Activated T-cell treated with anti-CD3 and anti-CD28 coated beads for 1 hour (primary cell): Measurements from ENCODE around the gene ST6GAL1.
"Not testable (repeated sequence)": the region's sequence is repeated elsewhere in the genome, so short reads cannot be mapped to it uniquely, and the experiment has no call there.

Experiments used
- DNase-seq: peaks from one replicate; pipeline ENCODE4 v3.0.0-alpha.2; 2020; ENCODE audit warnings: low read depth

ST6GAL1 gene

GRCh38 chr3:186994000-186994955 lies 64.0 kb downstream of the ST6GAL1 start:
- no peak for DNase-seq

DNA sequence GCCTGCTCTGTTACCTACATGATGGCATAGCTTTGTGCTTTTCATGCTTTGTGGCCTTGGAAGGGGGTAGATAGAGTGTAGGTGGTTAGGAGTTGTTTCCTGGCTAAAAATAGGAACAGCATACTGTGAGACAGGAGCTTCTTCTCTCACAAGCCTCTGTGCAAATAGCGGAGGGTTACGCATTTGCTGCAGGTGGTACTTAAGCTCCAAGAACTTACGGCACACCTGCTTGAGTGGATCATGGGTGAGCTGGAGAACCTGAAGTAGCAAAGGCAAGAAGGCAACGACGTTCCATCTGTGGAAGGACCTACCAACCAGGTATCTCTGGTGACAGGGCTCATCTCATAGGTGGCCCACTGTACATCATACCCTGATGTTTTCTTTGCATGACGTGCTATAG lies 66.0 kb downstream of the ST6GAL1 start:
- no peak for DNase-seq

DNA sequence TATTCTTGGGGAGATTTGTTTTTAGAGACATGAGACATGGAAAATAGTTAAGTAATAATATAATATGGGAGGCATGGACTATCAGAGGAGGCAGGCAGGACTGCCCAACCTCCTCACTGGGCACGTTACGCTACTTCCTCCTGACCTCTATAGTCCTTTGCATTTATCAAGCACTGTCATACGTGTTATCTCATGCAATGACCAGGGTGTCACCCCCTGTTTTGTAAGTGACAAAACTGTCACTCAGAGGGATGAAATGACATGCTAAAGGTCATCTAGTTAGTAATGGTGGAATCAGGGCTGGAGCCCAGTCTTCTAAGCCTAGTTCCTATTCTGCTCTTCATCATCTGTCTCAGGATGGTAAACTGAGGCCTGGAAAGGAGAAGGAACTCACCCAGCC lies 66.7 kb downstream of the ST6GAL1 start:
- no peak for DNase-seq

- DNase-seq = no peak
These were observed 67.2 kb downstream of the ST6GAL1 start for GRCh38 chr3:186997473-186997939.

DNA sequence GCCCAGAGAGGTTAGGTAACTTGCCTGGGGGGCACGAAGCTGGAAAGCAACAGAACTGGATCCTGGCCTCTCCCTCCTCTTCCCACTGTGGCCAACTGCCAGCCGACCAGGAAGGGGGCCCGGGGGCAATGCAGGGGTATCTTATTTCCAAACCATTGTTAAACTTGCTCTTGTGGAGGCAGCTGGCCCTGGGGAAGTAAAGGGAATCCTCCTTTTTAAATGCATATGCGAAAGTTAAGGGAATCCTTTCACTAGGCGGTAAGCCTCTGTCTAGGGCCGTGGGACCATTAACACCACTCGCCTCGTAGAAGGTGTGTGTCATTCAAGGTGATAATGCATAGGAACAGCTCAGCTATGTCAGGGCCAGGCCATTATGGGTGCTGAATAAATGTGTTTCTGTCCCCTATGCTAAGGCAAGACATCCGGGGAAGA lies 68.6 kb downstream of the ST6GAL1 start:
- DNase-seq = no peak

GRCh38 chr3:187000711-187001151 lies 70.4 kb downstream of the ST6GAL1 start:
- DNase-seq = no peak

DNA sequence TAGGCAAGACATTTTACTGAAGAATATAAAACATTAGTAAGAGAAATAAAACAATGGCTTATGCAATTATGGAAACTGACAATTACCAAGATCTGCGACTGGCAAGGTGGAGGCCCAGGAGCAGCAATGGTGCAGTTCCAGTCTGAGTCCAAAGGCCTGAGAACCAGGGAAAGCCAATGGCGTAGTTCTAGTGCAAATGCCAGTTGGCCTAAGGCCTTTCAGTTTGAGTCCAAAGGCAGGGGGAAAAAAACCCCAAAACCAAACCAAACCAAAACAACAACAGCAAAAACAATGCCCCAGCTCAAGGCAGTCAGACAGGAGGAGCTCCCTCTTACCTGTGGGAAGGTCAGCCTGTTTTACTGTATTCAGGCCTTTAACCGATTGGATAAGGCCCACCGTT lies 72.6 kb downstream of the ST6GAL1 start:
- no peak for DNase-seq

DNA sequence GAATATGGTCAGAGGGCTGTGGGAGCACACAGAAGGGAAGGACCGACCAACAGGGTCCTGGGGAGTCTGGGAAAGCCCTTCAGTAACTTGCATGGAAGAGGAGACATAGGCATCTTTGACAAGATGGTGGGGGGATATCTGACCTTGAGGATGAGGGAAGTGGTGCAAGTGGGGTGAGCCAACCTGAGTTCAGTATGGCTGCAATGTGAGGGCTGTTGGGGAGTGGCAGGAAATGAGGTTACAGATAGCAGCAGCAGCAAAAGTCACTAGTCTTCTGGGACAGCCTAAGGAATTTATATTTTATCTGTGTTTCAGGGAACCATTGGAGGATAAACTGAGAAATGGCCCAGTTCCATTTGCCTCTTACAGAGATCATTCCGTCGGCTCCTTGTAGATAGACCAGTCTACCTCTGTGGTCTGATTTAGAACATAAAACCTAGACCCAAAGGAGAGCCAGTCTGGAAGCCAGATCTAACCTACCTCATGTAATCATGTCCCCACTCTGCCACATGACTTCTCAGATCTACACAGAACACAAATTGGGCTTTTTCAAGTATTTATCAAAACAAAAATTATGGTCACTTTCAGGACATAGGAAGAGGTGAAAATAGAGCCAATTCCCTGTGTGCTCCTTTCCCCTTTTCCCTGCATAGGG lies 75.6 kb downstream of the ST6GAL1 start:
- DNase-seq = no peak

DNA sequence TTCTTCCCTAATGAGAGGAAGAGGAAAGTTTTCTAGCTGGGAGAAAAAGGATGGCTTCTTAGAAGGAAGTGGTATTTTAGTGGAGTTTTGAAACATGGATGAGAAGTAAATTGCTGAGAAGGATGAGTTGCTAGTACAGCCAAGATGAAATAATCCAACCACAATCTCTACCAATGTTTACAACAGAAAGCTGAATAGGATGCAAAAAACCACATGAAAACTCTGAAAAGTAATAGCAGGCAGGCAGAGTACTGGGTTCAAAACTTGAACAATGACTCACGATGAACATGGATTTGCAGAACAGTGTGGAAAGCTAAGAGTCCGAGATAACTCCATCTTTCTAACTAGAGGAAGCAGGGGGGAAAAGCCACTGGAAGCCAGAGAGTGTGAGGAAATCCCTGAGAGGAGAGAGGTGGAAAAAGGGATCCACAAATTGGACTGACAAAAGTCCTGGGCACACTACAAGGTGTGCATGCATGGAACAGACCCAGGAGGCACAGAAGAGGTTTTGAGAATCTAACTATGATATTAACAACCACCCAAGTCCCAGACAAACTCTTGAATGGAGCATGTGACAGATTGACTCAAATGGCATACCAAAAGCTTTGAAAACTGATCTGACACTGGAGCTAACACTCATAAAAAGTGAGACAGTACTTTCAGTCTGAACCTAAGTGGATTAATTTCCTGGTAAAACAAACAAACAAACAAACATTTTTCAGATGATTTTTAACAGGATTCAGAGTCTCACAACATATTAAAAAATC lies 76.7 kb downstream of the ST6GAL1 start:
- no peak for DNase-seq

- not testable (repeated sequence) for DNase-seq
These were observed 80.1 kb downstream of the ST6GAL1 start for GRCh38 chr3:187010382-187010781.

- DNase-seq = no peak
These were observed 81.6 kb downstream of the ST6GAL1 start for GRCh38 chr3:187011915-187012314.

DNA sequence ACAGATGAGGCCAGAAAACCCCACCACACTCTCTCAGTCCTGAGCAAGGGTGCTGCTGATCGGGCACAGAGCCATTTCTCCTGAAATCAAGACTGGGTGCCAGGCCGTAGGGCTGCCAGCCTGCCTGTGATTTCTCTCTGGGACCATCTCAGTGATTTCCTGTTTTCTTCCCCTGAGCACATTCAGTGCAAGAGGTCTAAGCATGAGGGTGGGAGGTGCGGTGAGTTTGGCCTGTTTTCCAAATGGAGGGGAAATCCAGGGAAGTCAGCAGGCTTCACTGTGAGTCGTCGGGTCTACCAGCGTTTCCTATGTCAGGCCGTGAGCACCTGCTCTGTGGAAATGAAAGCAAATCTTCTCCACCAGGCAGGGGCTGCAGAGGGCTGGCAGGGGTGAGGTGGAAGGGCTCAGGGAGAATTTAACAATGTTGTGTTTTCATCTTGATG lies 82.3 kb downstream of the ST6GAL1 start:
- peak; percentile 33 for DNase-seq

DNA sequence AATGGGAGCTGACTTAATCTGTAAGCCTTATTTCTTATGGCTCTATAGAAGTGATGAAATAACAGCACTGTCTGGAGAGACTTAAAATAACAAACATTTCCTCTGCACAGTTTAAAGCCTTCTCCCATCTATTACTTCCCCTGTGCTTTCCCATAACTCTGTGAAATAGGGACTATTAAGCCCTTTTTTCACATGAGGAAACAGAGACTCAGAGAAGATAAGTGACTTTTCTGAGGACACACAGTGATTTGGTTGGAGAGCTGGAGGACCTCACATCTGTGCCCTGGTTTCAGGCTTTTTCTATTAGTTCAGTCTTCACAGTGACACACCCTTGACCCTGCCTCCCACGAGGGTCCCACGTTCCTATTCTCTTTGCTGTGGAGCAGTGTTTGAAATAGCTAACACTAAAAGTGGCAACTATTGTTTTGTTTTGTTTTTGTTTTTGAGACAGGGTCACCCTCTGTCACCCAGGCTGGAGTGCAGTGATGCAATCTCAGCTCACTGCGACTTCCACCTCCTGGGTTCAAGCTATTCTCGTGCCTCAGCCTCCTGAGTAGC lies 82.9 kb downstream of the ST6GAL1 start:
- DNase-seq = no peak

GRCh38 chr3:187014417-187014864 lies 84.1 kb downstream of the ST6GAL1 start:
- no peak for DNase-seq

DNA sequence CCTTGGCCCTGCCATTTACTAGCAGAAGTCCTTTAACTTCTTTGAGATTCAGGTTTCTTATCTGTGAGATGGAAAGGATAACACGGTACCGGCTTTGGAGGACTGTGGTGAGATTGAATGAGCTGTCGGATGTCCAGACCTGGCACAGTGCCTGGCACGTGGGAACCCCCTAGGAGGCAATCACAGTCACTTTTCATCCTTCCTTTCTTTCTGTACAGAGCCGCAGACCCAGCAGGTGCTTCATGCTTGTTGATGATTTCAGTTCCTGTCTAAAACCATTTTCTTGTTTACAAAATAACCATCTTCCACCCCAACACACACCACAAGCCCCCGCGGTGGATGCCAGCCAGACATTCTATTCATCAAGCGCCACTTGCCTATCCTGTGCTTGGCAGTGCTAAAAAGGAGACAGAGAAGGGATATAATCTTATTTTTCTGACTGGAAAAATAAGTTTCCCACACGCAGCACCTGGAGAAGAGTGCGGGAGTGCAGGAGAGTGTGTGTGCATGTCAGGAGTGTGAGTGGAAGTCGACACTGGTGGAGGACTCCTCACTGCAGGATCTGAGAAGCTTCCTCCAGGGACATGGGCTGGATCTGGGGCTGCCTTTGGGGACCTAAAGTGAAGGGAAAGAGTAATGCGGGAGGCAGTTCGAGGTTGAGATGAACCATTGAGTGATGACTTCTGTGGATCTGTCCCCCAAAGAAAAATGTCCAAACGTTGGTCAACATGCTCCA lies 85.7 kb downstream of the ST6GAL1 start:
- no peak for DNase-seq

GRCh38 chr3:187016639-187017345 lies 86.5 kb downstream of the ST6GAL1 start:
- DNase-seq = no peak

GRCh38 chr3:187017511-187018230 lies 87.3 kb downstream of the ST6GAL1 start:
- DNase-seq = no peak

- no peak for DNase-seq
These were observed 89.3 kb downstream of the ST6GAL1 start for GRCh38 chr3:187019542-187020072.

DNA sequence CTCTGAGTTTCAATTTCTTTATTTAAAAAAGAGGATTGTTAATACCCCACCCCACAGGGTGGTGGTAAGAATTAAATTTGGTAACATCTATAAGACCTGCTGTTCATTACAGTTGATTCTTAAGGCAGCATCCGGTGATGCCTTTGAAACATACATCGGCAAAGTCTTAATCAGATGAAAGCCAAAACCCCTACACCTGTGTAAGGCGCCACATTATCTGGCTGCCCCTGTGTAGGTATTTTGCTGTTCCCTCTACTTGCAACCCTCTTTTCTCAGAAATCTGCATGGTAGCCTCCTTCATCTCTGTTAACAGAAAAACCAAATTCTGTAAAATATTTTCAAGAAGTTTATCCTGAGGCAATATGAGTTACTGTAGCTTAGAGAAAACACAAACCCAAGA lies 90.0 kb downstream of the ST6GAL1 start:
- no peak for DNase-seq
